Esophagus muscularis mucosa (tissue), 3 donors: ENCODE results near the gene SLC6A9.

ENCODE experiments used
- CTCF ChIP-seq, 3 experiments: fragments of 200-600 bp in 2 of 3; fragments of 450-650 bp in 1 of 3; sonication (generic) in 2 of 3; IDR thresholded peaks; one replicate each; pipeline ENCODE4 v1.5.1; 2017 to 2019; ENCODE audit warnings: antibody characterized with exemption in 3 of 3, mild to moderate bottlenecking in 2 of 3, moderate library complexity in 1 of 3
- POLR2A ChIP-seq: fragments of 450-650 bp; IDR thresholded peaks from one replicate; pipeline ENCODE4 v1.6.1; 2017; ENCODE audit warnings: antibody characterized with exemption, moderate library complexity, mild to moderate bottlenecking, low read depth

DNA sequence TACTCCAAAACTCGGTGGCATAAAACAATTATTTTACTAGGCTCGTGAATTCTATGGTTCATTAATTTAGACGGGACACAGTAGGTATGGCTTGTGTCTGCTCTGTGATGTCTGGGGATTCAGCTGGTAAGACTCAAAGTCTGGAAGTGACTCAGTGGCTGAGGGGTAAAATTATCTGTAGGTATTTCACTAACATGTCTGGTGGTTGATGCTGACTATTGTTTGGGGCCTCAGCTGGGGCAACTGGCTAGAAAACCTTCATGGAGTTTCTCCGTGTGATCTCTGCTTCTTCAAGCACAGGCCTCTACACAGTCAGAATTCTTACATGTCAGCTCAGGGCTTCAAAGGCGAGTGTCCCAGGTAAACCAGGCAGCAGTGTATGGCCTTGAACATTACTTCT lies 46.2 kb upstream of the SLC6A9 start:
- TF ChIP-seq CTCF (IDR thresholded peaks at IDR 0.05) (no peak), POLR2A (no peak)
